ENCODE data around the gene WNT3A. TPM values are rescaled to one million over a fixed set of nuclear protein-coding genes. Genes with fewer than 3 reads are reported as not detected.

Gene WNT3A
- total and polyA plus RNA-seq, 12 donors, result not detected

GRCh38 chr1:228050571-228051231, 43.9 kb downstream of the WNT3A start:
- DNase-seq, result no peak
- no peaks in the 10 kb centered on the region for H3K4me1 ChIP-seq
- no peak overlapping the region for H3K27ac ChIP-seq
- TF ChIP-seq CTCF (IDR thresholded peaks at IDR 0.05), result no peak
- H3K4me3 ChIP-seq, result no peak overlapping the region
- 89 to 90% methylated on average over 30 of the region's 30 CpGs for WGBS, 2 donors
- no peaks in the 10 kb centered on the region for H3K36me3 ChIP-seq
- ATAC-seq, result no peak
- H3K9me3 ChIP-seq, result peaks cover 0 to 8% (median 0%) of the 10 kb centered on the region in 11 donors
- peaks cover 0 to 49% (median 36%) of the 10 kb centered on the region in 7 donors for H3K27me3 ChIP-seq
- intact Hi-C loops (cut with DNase I), result loop anchor here in 1 of 10 donors (5.0 to 10.0 kb wide), 2 partner anchors 46 to 138 kb away; partner anchors contain the start of gene WNT3A

- Histone ChIP-seq H3K4me1 (peaks cover 0 to 22% (median 14%) of the 10 kb centered on the region in 9 donors), H3K36me3 (no peaks in the 10 kb centered on the region), H3K27me3 (peaks cover 46 to 88% (median 76%) of the 10 kb centered on the region in 7 donors), H3K9me3 (peaks cover 0 to 8% (median 0%) of the 10 kb centered on the region in 11 donors), H3K4me3 (no peak overlapping the region), H3K27ac (no peak overlapping the region)
- DNase-seq (no peak), ATAC-seq (no peak)
- no peak for TF ChIP-seq CTCF (IDR thresholded peaks at IDR 0.05)
- WGBS, 2 donors, result 47% methylated on average over 17 to 18 of the region's 18 CpGs
- intact Hi-C loops (cut with DNase I), result loop anchor here in 1 of 10 donors (10.0 kb wide), 1 partner anchor 54 kb away; the partner anchor contains the start of gene WNT3A
Observed at GRCh38 chr1:228058172-228058948, 51.6 kb downstream of the WNT3A start.

GRCh38 chr1:228058949-228059633, 52.3 kb downstream of the WNT3A start:
- H3K27me3 ChIP-seq, result peaks cover 49 to 88% (median 82%) of the 10 kb centered on the region in 7 donors

More at GRCh38 chr1:228058949-228059633, 52.3 kb downstream of the WNT3A start:
- ATAC-seq, result peak in 1 of 8 donors; percentile 19
- H3K4me1 ChIP-seq, result peaks cover 0 to 22% (median 14%) of the 10 kb centered on the region in 9 donors
- no peaks in the 10 kb centered on the region for H3K36me3 ChIP-seq
- H3K9me3 ChIP-seq, result peaks cover 0 to 8% (median 0%) of the 10 kb centered on the region in 11 donors
- no peak for TF ChIP-seq CTCF (IDR thresholded peaks at IDR 0.05)
- intact Hi-C loops (cut with DNase I), result loop anchor here in 1 of 10 donors (10.0 kb wide), 1 partner anchor 54 kb away; the partner anchor contains the start of gene WNT3A
- WGBS, 2 donors, result 6 to 8% methylated on average over 58 to 66 of the region's 66 CpGs
- peak overlapping the region in 1 of 10 donors; percentile 42 for H3K4me3 ChIP-seq
- no peak for DNase-seq
- H3K27ac ChIP-seq, result no peak overlapping the region
